H1 (cell line): ENCODE results near the gene ARHGEF16. TPM values are rescaled to one million over a fixed set of nuclear protein-coding genes. Genes with fewer than 3 reads are reported as not detected.

ENCODE experiments used
- CTCF ChIA-PET: fragments of 300-600 bp; sonication (Branson Sonifier 250); formaldehyde crosslinking; loops from one replicate; lab custom pipeline; 2021; ENCODE audit not compliant: partially characterized antibody; lab: Charles Lee
- POLR2A ChIA-PET: fragments of 300-600 bp; sonication (Branson Sonifier 250); formaldehyde crosslinking; loops from one replicate; lab custom pipeline; 2021; ENCODE audit warnings: inconsistent platforms; ENCODE audit not compliant: partially characterized antibody; lab: Charles Lee
- DNase-seq, 2 experiments: peaks; one replicate each; pipeline versions ENCODE4 v3.0.0 to v3.0.0-alpha.2; 2010 to 2022; ENCODE audit warnings: low spot score in 2 of 2, low read depth in 1 of 2, mixed read lengths in 1 of 2
- FAIRE-seq: peaks from 2 replicates; lab custom pipeline; 2011; peaks lifted over from hg19 to GRCh38; lab: Jason Lieb, UNC
- H2AFZ ChIP-seq: 2 replicates; pipeline ENCODE4 v1.8.1; 2012; ENCODE audit warnings: low read length, inconsistent platforms
- H2AK5ac ChIP-seq: 2 replicates; pipeline ENCODE4 v1.6.1; 2013; ENCODE audit warnings: low read depth, low read length
- H2BK120ac ChIP-seq: replicated peaks from 2 replicates; pipeline ENCODE3; 2013; ENCODE audit warnings: low read depth, low read length, inconsistent platforms
- H2BK12ac ChIP-seq: 2 replicates; pipeline ENCODE4 v1.6.1; 2013; ENCODE audit warnings: low read depth, low read length
- H2BK15ac ChIP-seq: 2 replicates; pipeline ENCODE4 v1.6.1; 2013; ENCODE audit warnings: low read length
- H2BK20ac ChIP-seq: 2 replicates; pipeline ENCODE4 v1.6.1; 2013; ENCODE audit warnings: low read length
- H2BK5ac ChIP-seq: 2 replicates; pipeline ENCODE4 v1.6.1; 2013; ENCODE audit warnings: low read depth, low read length
- H3K14ac ChIP-seq: 2 replicates; pipeline ENCODE4 v1.6.1; 2013; ENCODE audit warnings: inconsistent platforms; ENCODE audit not compliant: insufficient read length
- H3K18ac ChIP-seq: 2 replicates; pipeline ENCODE4 v1.6.1; 2013; ENCODE audit warnings: low read length; ENCODE audit errors: extremely low read depth
- H3K23ac ChIP-seq: 2 replicates; pipeline ENCODE4 v1.6.1; 2013; ENCODE audit warnings: inconsistent platforms; ENCODE audit not compliant: insufficient read length
- H3K23me2 ChIP-seq: 2 replicates; pipeline ENCODE4 v1.6.1; 2013; ENCODE audit warnings: low read depth, low read length
- H3K27ac ChIP-seq: 2 replicates; pipeline ENCODE4 v1.6.1; 2011; ENCODE audit warnings: low read depth, low read length, inconsistent platforms
- H3K27me3 ChIP-seq, 4 experiments: replicated peaks in 1 of 4; 1 replicate in 1 of 4; 2 replicates in 3 of 4; pipeline versions ENCODE4 v1.6.1 to v1.8.1; 2011 to 2013; ENCODE audit warnings: low read length in 3 of 4, mild to moderate bottlenecking in 3 of 4, inconsistent platforms in 2 of 4, mixed read lengths in 2 of 4, moderate library complexity in 1 of 4; ENCODE audit not compliant: control insufficient read depth in 3 of 4, insufficient read depth in 3 of 4; ENCODE audit errors: extremely low read depth in 1 of 4
- H3K36me3 ChIP-seq, 4 experiments: 2 replicates each; pipeline versions ENCODE4 v1.6.1 to v1.8.1; 2011 to 2013; ENCODE audit warnings: mild to moderate bottlenecking in 4 of 4, low read length in 3 of 4, moderate library complexity in 2 of 4, control low read depth in 1 of 4, inconsistent platforms in 1 of 4; ENCODE audit not compliant: insufficient read depth in 4 of 4, control insufficient read depth in 2 of 4
- H3K4ac ChIP-seq: replicated peaks from 2 replicates; pipeline ENCODE3; 2013; ENCODE audit warnings: low read length, low read depth, mixed read lengths, inconsistent platforms; ENCODE audit not compliant: insufficient read length
- H3K4me1 ChIP-seq, 4 experiments: replicated peaks in 1 of 4; 1 replicate in 1 of 4; 2 replicates in 3 of 4; pipeline versions ENCODE4 v1.6.1 to v1.8.1; 2011 to 2013; ENCODE audit warnings: low read length in 3 of 4, inconsistent platforms in 2 of 4, mixed read lengths in 1 of 4; ENCODE audit not compliant: insufficient read depth in 4 of 4, control insufficient read depth in 3 of 4
- H3K4me2 ChIP-seq, 2 experiments: 2 replicates each; pipeline versions ENCODE4 v1.6.1 to v1.8.1; 2011 to 2013; ENCODE audit warnings: low read depth in 2 of 2, low read length in 2 of 2, control low read depth in 1 of 2, inconsistent platforms in 1 of 2, mild to moderate bottlenecking in 1 of 2; ENCODE audit not compliant: insufficient read depth in 1 of 2
- H3K4me3 ChIP-seq, 4 experiments: fragments of 200-600, 300-600 bp in 1 of 4; sonication (generic), shearing (Covaris generic), sonication (Bioruptor Twin) in 1 of 4; 2 replicates each; pipeline versions ENCODE4 v1.5.1 to v1.8.1; 2011 to 2016; ENCODE audit warnings: low read length in 4 of 4, low read depth in 3 of 4, control low read depth in 2 of 4, inconsistent platforms in 2 of 4, mild to moderate bottlenecking in 2 of 4, mixed read lengths in 1 of 4, moderate library complexity in 1 of 4; ENCODE audit not compliant: insufficient read depth in 2 of 4; ENCODE audit errors: extremely low read depth in 1 of 4
- H3K56ac ChIP-seq: replicated peaks from 2 replicates; pipeline ENCODE3; 2013; ENCODE audit warnings: low read depth, mild to moderate bottlenecking, mixed read lengths, low read length, inconsistent platforms; ENCODE audit not compliant: insufficient read length
- H3K79me1 ChIP-seq: 2 replicates; pipeline ENCODE4 v1.6.1; 2013; ENCODE audit warnings: low read depth, low read length, control low read depth
- H3K79me2 ChIP-seq, 2 experiments: 2 replicates each; pipeline versions ENCODE4 v1.6.1 to v1.8.1; 2012 to 2013; ENCODE audit warnings: low read length in 2 of 2, mild to moderate bottlenecking in 2 of 2, inconsistent platforms in 1 of 2; ENCODE audit not compliant: insufficient read depth in 2 of 2, control insufficient read depth in 1 of 2
- H3K9ac ChIP-seq, 4 experiments: replicated peaks in 1 of 4; 1 replicate in 1 of 4; 2 replicates in 3 of 4; pipeline versions ENCODE4 v1.6.1 to v1.8.1; 2011 to 2013; ENCODE audit warnings: low read depth in 3 of 4, low read length in 3 of 4, control low read depth in 2 of 4, mild to moderate bottlenecking in 2 of 4, moderate library complexity in 2 of 4, inconsistent platforms in 1 of 4; ENCODE audit errors: extremely low read depth in 1 of 4
- H3K9me3 ChIP-seq, 2 experiments: 2 replicates each; pipeline versions ENCODE4 v1.6.1 to v1.8.1; 2012 to 2013; ENCODE audit warnings: mild to moderate bottlenecking in 2 of 2, moderate library complexity in 2 of 2, control low read depth in 1 of 2, inconsistent platforms in 1 of 2, low read depth in 1 of 2, low read length in 1 of 2, mixed read lengths in 1 of 2; ENCODE audit not compliant: insufficient read depth in 2 of 2
- H4K20me1 ChIP-seq, 2 experiments: replicated peaks in 1 of 2; 2 replicates each; pipeline versions ENCODE3 to v1.8.1; 2011 to 2013; ENCODE audit warnings: inconsistent platforms in 2 of 2, low read length in 2 of 2, mild to moderate bottlenecking in 1 of 2; ENCODE audit not compliant: insufficient read depth in 2 of 2, control insufficient read depth in 1 of 2
- H4K5ac ChIP-seq: 2 replicates; pipeline ENCODE4 v1.6.1; 2013; ENCODE audit warnings: low read length, low read depth, mixed read lengths, inconsistent platforms; ENCODE audit not compliant: insufficient read length
- H4K8ac ChIP-seq: 2 replicates; pipeline ENCODE4 v1.8.0; 2013; ENCODE audit warnings: mild to moderate bottlenecking, moderate library complexity, low read length, inconsistent platforms; ENCODE audit not compliant: insufficient read depth; ENCODE audit errors: extremely low read depth
- H4K91ac ChIP-seq: replicated peaks from 2 replicates; pipeline ENCODE3; 2013; ENCODE audit warnings: low read length, mixed read lengths, inconsistent platforms; ENCODE audit not compliant: insufficient read length
- CTBP2 ChIP-seq: IDR thresholded peaks from 2 replicates; pipeline ENCODE4 v1.7.0; 2011; ENCODE audit warnings: borderline replicate concordance, mild to moderate bottlenecking, moderate library complexity, mixed read lengths, low read length; ENCODE audit not compliant: insufficient read depth, insufficient read length
- EP300 ChIP-seq, 2 experiments: IDR thresholded peaks; 1 replicate in 1 of 2; 2 replicates in 1 of 2; pipeline ENCODE4 v1.6.1; 2011 to 2012; ENCODE audit warnings: low read depth in 2 of 2, low read length in 2 of 2, mild to moderate bottlenecking in 2 of 2, borderline replicate concordance in 1 of 2, inconsistent platforms in 1 of 2, moderate library complexity in 1 of 2
- RFX5 ChIP-seq: IDR thresholded peaks from 2 replicates; pipeline ENCODE4 v1.6.1; 2011; ENCODE audit warnings: low read depth, low read length, improper control_type of control experiment, borderline replicate concordance
- RXRA ChIP-seq: IDR thresholded peaks from 2 replicates; pipeline ENCODE4 v1.6.1; 2011; ENCODE audit warnings: low read depth, mild to moderate bottlenecking, low read length, moderate library complexity; ENCODE audit not compliant: insufficient read depth
- SP2 ChIP-seq: IDR thresholded peaks from 2 replicates; pipeline ENCODE4 v1.6.1; 2012; ENCODE audit warnings: mild to moderate bottlenecking, low read length, inconsistent platforms
- WGBS, 2 experiments: shearing (Covaris generic) in 1 of 2; methylation state at CpG; one replicate each; pipeline versions ENCODE4 v1.1.6 to v1.1.7; 2013 to 2015; ENCODE audit warnings: low lambda C conversion rate in 2 of 2, mixed read lengths in 2 of 2, inconsistent platforms in 1 of 2, low coverage in 1 of 2, missing lambda C conversion rate in 1 of 2; ENCODE audit not compliant: insufficient replicate concordance in 2 of 2, insufficient coverage in 1 of 2, insufficient read length in 1 of 2; ENCODE audit errors: extremely low coverage in 1 of 2, missing lambda C conversion rate in 1 of 2; 5-methylcytosine and 5-hydroxymethylcytosine counted together
- polyA plus RNA-seq, 7 experiments: library from polyadenylated mRNA; depleted of rRNA in 3 of 7; stranded (reverse) in 5 of 7; unstranded in 2 of 7; fragments of >200 nt in 5 of 7; fragments of 200-250 nt in 2 of 7; gene quantifications; 1 replicate in 5 of 7; 2 replicates in 1 of 7; 4 replicates in 1 of 7; pipeline versions ENCODE4 v1.2.1 to v1.2.3, GENCODE V29; 2011 to 2013; ENCODE audit warnings: missing spikeins in 2 of 7, mixed read lengths in 2 of 7
- total RNA-seq: library from RNA; stranded (reverse); fragmentation: NEBNext Ultra II Directional; extraction: Animal tissue kit (Norgen Biotek cat#: 25700); gene quantifications from 2 replicates; pipeline ENCODE4 v1.2.1, GENCODE V29; 2021
- TF ChIP-seq, protein P1 (sequence below): IDR thresholded peaks from 2 replicates; pipeline ENCODE4 v1.6.1; 2012; ENCODE audit warnings: low read length, inconsistent platforms
- TF ChIP-seq, protein P2 (sequence below): IDR thresholded peaks from 2 replicates; pipeline ENCODE4 v1.6.1; 2011; ENCODE audit warnings: low read depth, mild to moderate bottlenecking, low read length; ENCODE audit not compliant: insufficient read depth

The ARHGEF16 gene
- total and polyA plus RNA-seq, 2 of the 8 experiments (the other 6 are each of a cell fraction or from before 2014, with no cell fraction given): 18.3 to 20.7 TPM

DNA sequence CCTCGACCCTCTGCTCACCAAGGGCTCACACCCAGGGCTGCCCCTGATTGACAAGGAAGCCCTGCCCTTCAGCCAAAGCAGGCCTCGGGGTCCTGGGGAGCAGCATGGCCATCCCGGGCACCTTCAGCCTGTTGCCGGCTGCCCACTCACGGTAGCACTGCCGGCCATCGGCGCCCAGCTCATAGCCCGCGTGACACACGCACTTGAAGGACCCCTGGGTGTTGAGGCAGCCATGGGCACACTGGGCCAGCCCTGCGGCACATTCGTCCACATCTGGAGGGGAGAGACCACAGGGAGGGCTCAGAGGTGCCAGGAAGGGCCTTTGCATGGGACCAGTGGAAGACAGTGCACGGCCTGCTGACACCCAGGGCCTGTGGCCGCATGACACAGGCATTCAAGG, 57.4 kb downstream of the ARHGEF16 start:
- Histone ChIP-seq H3K27ac (no peak overlapping the region), H3K9ac (no peak overlapping the region), H3K36me3 (no peaks in the 10 kb centered on the region), H4K8ac (no peak overlapping the region), H2BK12ac (no peak overlapping the region), H3K79me1 (no peaks in the 10 kb centered on the region), H3K23ac (no peak overlapping the region), H3K79me2 (no peaks in the 10 kb centered on the region), H2BK20ac (no peak overlapping the region), H3K9me3 (no peaks in the 10 kb centered on the region), H3K4me2 (no peak overlapping the region), H3K27me3 (no peaks in the 10 kb centered on the region), H3K18ac (no peak overlapping the region), H2AK5ac (no peak overlapping the region), H2AFZ (no peak overlapping the region), H3K4me3 (no peak overlapping the region), H4K91ac (no peak overlapping the region), H3K14ac (no peak overlapping the region), H3K4ac (no peak overlapping the region), H3K4me1 (no peaks in the 10 kb centered on the region), H2BK120ac (no peak overlapping the region), H3K56ac (no peak overlapping the region), H3K23me2 (no peaks in the 10 kb centered on the region), H4K20me1 (peaks cover 0 to 11% of the 10 kb centered on the region in 2 experiments), H4K5ac (no peak overlapping the region), H2BK5ac (no peak overlapping the region), H2BK15ac (no peak overlapping the region)
- TF ChIP-seq RXRA (no peak), EP300 (IDR thresholded peaks at IDR 0.05; ENCODE audit: borderline replicate concordance in 1 of 2, low read depth in 2 of 2, low read length in 2 of 2) (no peak), SP2 (no peak), CTBP2 (no peak), RFX5 (no peak)
- TF ChIP-seq, protein P1, sequence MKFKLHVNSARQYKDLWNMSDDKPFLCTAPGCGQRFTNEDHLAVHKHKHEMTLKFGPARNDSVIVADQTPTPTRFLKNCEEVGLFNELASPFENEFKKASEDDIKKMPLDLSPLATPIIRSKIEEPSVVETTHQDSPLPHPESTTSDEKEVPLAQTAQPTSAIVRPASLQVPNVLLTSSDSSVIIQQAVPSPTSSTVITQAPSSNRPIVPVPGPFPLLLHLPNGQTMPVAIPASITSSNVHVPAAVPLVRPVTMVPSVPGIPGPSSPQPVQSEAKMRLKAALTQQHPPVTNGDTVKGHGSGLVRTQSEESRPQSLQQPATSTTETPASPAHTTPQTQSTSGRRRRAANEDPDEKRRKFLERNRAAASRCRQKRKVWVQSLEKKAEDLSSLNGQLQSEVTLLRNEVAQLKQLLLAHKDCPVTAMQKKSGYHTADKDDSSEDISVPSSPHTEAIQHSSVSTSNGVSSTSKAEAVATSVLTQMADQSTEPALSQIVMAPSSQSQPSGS: no peak
- TF ChIP-seq, protein P2, sequence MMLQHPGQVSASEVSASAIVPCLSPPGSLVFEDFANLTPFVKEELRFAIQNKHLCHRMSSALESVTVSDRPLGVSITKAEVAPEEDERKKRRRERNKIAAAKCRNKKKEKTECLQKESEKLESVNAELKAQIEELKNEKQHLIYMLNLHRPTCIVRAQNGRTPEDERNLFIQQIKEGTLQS: no peak
- 89% methylated on average over 15 of the region's 15 CpGs; no CpG with 5 or more reads in 1 of the 2 experiments for WGBS, 2 experiments
- POLR2A ChIA-PET: no interaction called here
- DNase-seq (no peak), FAIRE-seq (no peak)
- CTCF ChIA-PET: interaction anchor here (0.9 kb wide), 1 partner anchor 59 kb away, joined by 4 read pairs; no protein-coding TSS in a partner anchor
